T-helper 2 cell treated with Interferon-gamma antibody and Interleukin-4, amounts not matched to agents 5 μg/mL and 100 μg/mL, for 36 hours (primary cell): ENCODE results near the gene PDE6B.

Source experiments
- DNase-seq: peaks from one replicate; pipeline ENCODE4 v3.0.0; 2021; ENCODE audit warnings: low spot score
- H3K27ac Mint-ChIP-seq: one replicate; pipeline ENCODE4 v1.8.0; 2021; ENCODE audit warnings: mild to moderate bottlenecking, mixed read lengths
- H3K27me3 Mint-ChIP-seq: one replicate; pipeline ENCODE4 v1.8.0; 2021; ENCODE audit warnings: low read depth, mixed read lengths
- H3K36me3 Mint-ChIP-seq: one replicate; pipeline ENCODE4 v1.8.0; 2021; ENCODE audit warnings: low read depth, mixed read lengths
- H3K4me1 Mint-ChIP-seq: one replicate; pipeline ENCODE4 v1.8.0; 2021; ENCODE audit warnings: low read depth, mixed read lengths
- H3K4me3 Mint-ChIP-seq: one replicate; pipeline ENCODE4 v1.8.0; 2022; ENCODE audit warnings: mild to moderate bottlenecking, moderate library complexity, mixed read lengths
- H3K9me3 Mint-ChIP-seq: one replicate; pipeline ENCODE4 v1.8.0; 2021; ENCODE audit warnings: mixed read lengths

Gene PDE6B

GRCh38 chr4:622996-623913, 2.1 kb upstream of the PDE6B start:
- no peaks in the 10 kb centered on the region for H3K9me3 Mint-ChIP-seq
- H3K27me3 Mint-ChIP-seq, result no peaks in the 10 kb centered on the region
- DNase-seq, result no peak
- H3K27ac Mint-ChIP-seq, result no peak overlapping the region
- no peaks in the 10 kb centered on the region for H3K36me3 Mint-ChIP-seq
- H3K4me3 Mint-ChIP-seq, result no peak overlapping the region
- no peaks in the 10 kb centered on the region for H3K4me1 Mint-ChIP-seq

GRCh38 chr4:623914-624566, 1.3 kb upstream of the PDE6B start:
- H3K4me1 Mint-ChIP-seq, result no peaks in the 10 kb centered on the region
- no peaks in the 10 kb centered on the region for H3K36me3 Mint-ChIP-seq
- no peaks in the 10 kb centered on the region for H3K27me3 Mint-ChIP-seq
- H3K4me3 Mint-ChIP-seq, result no peak overlapping the region
- H3K27ac Mint-ChIP-seq, result no peak overlapping the region
- DNase-seq, result no peak
- no peaks in the 10 kb centered on the region for H3K9me3 Mint-ChIP-seq

GRCh38 chr4:625631-626161, 323 bp downstream of the PDE6B start:
- Mint-ChIP-seq H3K4me3 (no peak overlapping the region), H3K9me3 (peaks cover under 1% of the 10 kb centered on the region), H3K27me3 (no peaks in the 10 kb centered on the region), H3K36me3 (no peaks in the 10 kb centered on the region), H3K4me1 (no peaks in the 10 kb centered on the region), H3K27ac (no peak overlapping the region)
- no peak for DNase-seq

- DNase-seq, result no peak
- no peak overlapping the region for H3K4me3 Mint-ChIP-seq
- no peaks in the 10 kb centered on the region for H3K36me3 Mint-ChIP-seq
- no peaks in the 10 kb centered on the region for H3K4me1 Mint-ChIP-seq
- no peaks in the 10 kb centered on the region for H3K27me3 Mint-ChIP-seq
- H3K9me3 Mint-ChIP-seq, result peaks cover 8% of the 10 kb centered on the region
- no peak overlapping the region for H3K27ac Mint-ChIP-seq
Measured at GRCh38 chr4:626201-627091, 1.1 kb downstream of the PDE6B start.

DNA sequence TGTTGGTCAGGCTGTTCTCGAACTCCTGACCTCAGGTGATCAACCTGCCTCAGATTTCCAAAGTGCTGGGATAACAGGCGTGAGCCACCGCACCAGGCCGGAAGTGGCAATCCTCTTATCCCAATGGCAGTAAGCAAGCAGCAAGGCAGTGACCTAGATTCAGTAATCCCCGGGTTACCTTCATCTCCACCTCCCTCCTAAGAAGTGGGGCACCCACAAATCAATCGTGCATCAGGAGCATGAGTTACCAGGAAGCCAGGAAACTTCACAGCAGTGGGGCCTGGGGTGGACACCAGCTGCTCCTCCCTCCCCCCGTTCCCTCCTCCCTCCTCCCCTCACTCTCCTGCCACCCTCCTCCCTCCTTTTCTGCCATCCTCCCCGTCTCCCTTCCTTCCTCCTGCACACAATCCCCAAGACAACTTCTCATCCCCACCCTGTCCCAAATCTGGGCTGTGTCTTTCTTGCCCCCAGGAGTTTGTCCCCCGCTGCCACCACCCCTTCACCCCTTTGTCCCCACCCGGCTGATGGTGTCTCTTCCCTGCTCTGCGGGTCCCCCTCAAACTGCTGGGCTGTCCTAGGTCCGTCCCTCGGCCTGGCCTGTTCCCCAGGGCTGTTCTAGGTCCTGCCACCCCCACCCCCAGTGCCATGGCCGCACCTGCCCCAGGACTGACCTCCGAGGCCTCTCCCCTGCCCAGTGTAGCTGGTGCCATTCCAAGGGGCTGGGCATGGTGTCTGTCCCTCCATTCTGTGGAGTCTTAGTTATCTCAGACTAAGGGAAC, 2.2 kb downstream of the PDE6B start:
- Mint-ChIP-seq H3K4me3 (no peak overlapping the region), H3K4me1 (no peaks in the 10 kb centered on the region), H3K27ac (no peak overlapping the region), H3K9me3 (peaks cover 16% of the 10 kb centered on the region), H3K27me3 (no peaks in the 10 kb centered on the region), H3K36me3 (no peaks in the 10 kb centered on the region)
- DNase-seq, result no peak

GRCh38 chr4:628311-628741, 3.0 kb downstream of the PDE6B start:
- H3K4me3 Mint-ChIP-seq, result no peak overlapping the region
- peaks cover 20% of the 10 kb centered on the region for H3K9me3 Mint-ChIP-seq
- no peaks in the 10 kb centered on the region for H3K27me3 Mint-ChIP-seq
- no peak overlapping the region for H3K27ac Mint-ChIP-seq
- no peak for DNase-seq
- H3K4me1 Mint-ChIP-seq, result no peaks in the 10 kb centered on the region
- no peaks in the 10 kb centered on the region for H3K36me3 Mint-ChIP-seq

GRCh38 chr4:628821-629635, 3.7 kb downstream of the PDE6B start:
- peaks cover 20% of the 10 kb centered on the region for H3K9me3 Mint-ChIP-seq
- H3K4me1 Mint-ChIP-seq, result no peaks in the 10 kb centered on the region
- no peak overlapping the region for H3K4me3 Mint-ChIP-seq
- no peaks in the 10 kb centered on the region for H3K27me3 Mint-ChIP-seq
- no peaks in the 10 kb centered on the region for H3K36me3 Mint-ChIP-seq
- no peak overlapping the region for H3K27ac Mint-ChIP-seq
- no peak for DNase-seq

- no peaks in the 10 kb centered on the region for H3K4me1 Mint-ChIP-seq
- no peak overlapping the region for H3K27ac Mint-ChIP-seq
- no peak for DNase-seq
Measured at GRCh38 chr4:629636-629914, 4.2 kb downstream of the PDE6B start.

DNA sequence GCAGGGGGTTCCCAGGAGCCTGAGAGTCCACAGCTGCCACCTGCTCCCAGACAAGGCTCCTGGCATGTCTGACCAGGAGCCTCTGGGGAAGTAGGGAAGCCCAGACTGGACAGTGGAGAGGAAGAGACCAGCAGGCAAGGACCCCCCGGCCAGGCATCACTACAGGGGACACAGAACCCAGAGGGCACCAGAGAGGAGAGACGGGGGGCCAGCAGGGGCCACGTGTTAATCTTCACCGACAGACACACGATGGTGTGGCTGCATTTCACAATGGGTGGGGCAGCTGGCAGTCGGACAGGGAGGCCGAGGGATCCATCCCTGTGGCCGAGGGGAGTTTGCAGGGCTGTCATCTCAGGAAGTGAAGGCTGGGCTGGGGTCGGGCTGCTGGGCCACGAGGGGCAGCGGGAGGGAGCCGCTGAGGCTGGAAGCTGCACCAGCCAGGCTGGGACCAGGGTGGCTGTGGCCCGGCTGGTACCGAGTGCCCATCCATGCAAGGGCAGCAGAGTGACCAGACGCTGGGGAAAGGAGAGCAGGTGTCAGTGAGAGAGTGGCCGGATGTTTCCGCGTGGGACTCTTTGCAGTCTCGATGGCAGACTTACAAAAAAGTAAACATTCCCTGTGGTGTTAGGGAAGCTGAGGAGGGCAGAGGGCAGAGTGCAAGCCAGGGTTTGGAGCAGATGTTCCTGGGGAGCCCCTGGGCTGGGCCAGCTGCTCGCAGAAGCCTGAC, 4.7 kb downstream of the PDE6B start:
- Mint-ChIP-seq H3K36me3 (no peaks in the 10 kb centered on the region), H3K4me3 (no peak overlapping the region), H3K27ac (no peak overlapping the region)

More at GRCh38 chr4:629636-629914, 4.2 kb downstream of the PDE6B start:
- no peaks in the 10 kb centered on the region for H3K27me3 Mint-ChIP-seq
- H3K36me3 Mint-ChIP-seq, result no peaks in the 10 kb centered on the region
- peaks cover 20% of the 10 kb centered on the region for H3K9me3 Mint-ChIP-seq
- no peak overlapping the region for H3K4me3 Mint-ChIP-seq

DNA sequence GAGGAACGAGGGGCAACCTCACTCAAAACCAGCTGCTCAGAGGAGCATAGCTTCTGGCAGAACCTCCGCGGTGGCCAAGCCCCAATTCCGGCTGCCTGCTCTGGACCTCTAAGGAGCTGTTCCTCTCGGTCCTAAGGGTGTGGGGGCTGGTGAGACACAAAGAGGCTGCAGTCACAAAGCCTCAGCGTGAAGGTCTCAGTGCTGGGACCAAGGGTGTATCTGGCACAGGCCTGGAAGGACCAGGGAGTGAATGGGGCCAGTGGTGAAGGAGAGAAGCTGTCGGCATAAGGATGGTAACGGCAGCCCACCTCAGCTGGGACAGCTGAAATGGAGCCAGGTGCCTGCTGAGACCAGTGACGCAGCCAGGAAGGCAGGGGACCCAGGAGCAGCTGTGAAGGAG, 5.3 kb downstream of the PDE6B start:
- Mint-ChIP-seq H3K9me3 (peaks cover 20% of the 10 kb centered on the region), H3K36me3 (no peaks in the 10 kb centered on the region), H3K27me3 (no peaks in the 10 kb centered on the region), H3K4me3 (no peak overlapping the region), H3K27ac (no peak overlapping the region), H3K4me1 (no peaks in the 10 kb centered on the region)
- no peak for DNase-seq

More for the DNA sequence above, 4.7 kb downstream of the PDE6B start:
- Mint-ChIP-seq H3K27me3 (no peaks in the 10 kb centered on the region), H3K4me1 (no peaks in the 10 kb centered on the region), H3K9me3 (peaks cover 20% of the 10 kb centered on the region)
- DNase-seq, result no peak

- no peak overlapping the region for H3K4me3 Mint-ChIP-seq
- no peaks in the 10 kb centered on the region for H3K4me1 Mint-ChIP-seq
- H3K36me3 Mint-ChIP-seq, result no peaks in the 10 kb centered on the region
- H3K27ac Mint-ChIP-seq, result no peak overlapping the region
- H3K9me3 Mint-ChIP-seq, result peaks cover 20% of the 10 kb centered on the region
- no peaks in the 10 kb centered on the region for H3K27me3 Mint-ChIP-seq
- DNase-seq, result no peak
Measured at GRCh38 chr4:632196-632790, 6.9 kb downstream of the PDE6B start.

GRCh38 chr4:632926-633325, 7.6 kb downstream of the PDE6B start:
- Mint-ChIP-seq H3K27me3 (no peaks in the 10 kb centered on the region), H3K9me3 (peaks cover 20% of the 10 kb centered on the region), H3K4me1 (no peaks in the 10 kb centered on the region), H3K36me3 (no peaks in the 10 kb centered on the region), H3K27ac (no peak overlapping the region), H3K4me3 (no peak overlapping the region)
- no peak for DNase-seq
